H1 (cell line): ENCODE results near the gene DOCK10. TPM values are rescaled to one million over a fixed set of nuclear protein-coding genes. Genes with fewer than 3 reads are reported as not detected.

ENCODE experiments used
- CEBPB ChIP-seq: IDR thresholded peaks from 2 replicates; pipeline ENCODE4 v1.6.1; 2012; ENCODE audit warnings: low read depth, low read length
- GTF2F1 ChIP-seq: IDR thresholded peaks from 2 replicates; pipeline ENCODE4 v1.6.1; 2012; ENCODE audit warnings: low read depth, low read length, improper control_type of control experiment, borderline replicate concordance
- HDAC6 ChIP-seq: IDR thresholded peaks from one replicate; pipeline ENCODE4 v1.7.1; 2012; ENCODE audit warnings: low read depth, mild to moderate bottlenecking, inconsistent platforms, low read length, moderate library complexity
- RFX5 ChIP-seq: IDR thresholded peaks from 2 replicates; pipeline ENCODE4 v1.6.1; 2011; ENCODE audit warnings: low read depth, low read length, improper control_type of control experiment, borderline replicate concordance
- SIX5 ChIP-seq: IDR thresholded peaks from 2 replicates; pipeline ENCODE4 v1.6.1; 2011; ENCODE audit warnings: mild to moderate bottlenecking, low read depth, low read length
- ZNF274 ChIP-seq: IDR thresholded peaks from 2 replicates; pipeline ENCODE4 v1.7.0; 2012; ENCODE audit warnings: low read length, borderline replicate concordance; ENCODE audit errors: extremely low read depth
- polyA plus RNA-seq, 7 experiments: library from polyadenylated mRNA; depleted of rRNA in 3 of 7; stranded (reverse) in 5 of 7; unstranded in 2 of 7; fragments of >200 nt in 5 of 7; fragments of 200-250 nt in 2 of 7; gene quantifications; 1 replicate in 5 of 7; 2 replicates in 1 of 7; 4 replicates in 1 of 7; pipeline versions ENCODE4 v1.2.1 to v1.2.3, GENCODE V29; 2011 to 2013; ENCODE audit warnings: missing spikeins in 2 of 7, mixed read lengths in 2 of 7
- total RNA-seq: library from RNA; stranded (reverse); fragmentation: NEBNext Ultra II Directional; extraction: Animal tissue kit (Norgen Biotek cat#: 25700); gene quantifications from 2 replicates; pipeline ENCODE4 v1.2.1, GENCODE V29; 2021

The DOCK10 gene
- total and polyA plus RNA-seq, 2 of the 8 experiments (the other 6 are each of a cell fraction or from before 2014, with no cell fraction given) = 0.33 to 1.6 TPM

- TF ChIP-seq GTF2F1 = no peak
- no peak for TF ChIP-seq ZNF274
- no peak for TF ChIP-seq CEBPB
- no peak for TF ChIP-seq HDAC6
- no peak for TF ChIP-seq SIX5
- TF ChIP-seq RFX5 = no peak
Measured at GRCh38 chr2:224976629-224977525, 65.4 kb downstream of the DOCK10 start (continued).
